NT2/D1 (cell line): ENCODE results near the gene PABPC3.

Source experiments
- SUZ12 ChIP-seq: IDR thresholded peaks from 2 replicates; pipeline ENCODE4 v1.6.1; 2011; ENCODE audit not compliant: insufficient read length, insufficient read depth; ENCODE audit errors: extremely low read depth
- YY1 ChIP-seq: IDR thresholded peaks from 2 replicates; pipeline ENCODE4 v1.6.1; 2011; ENCODE audit not compliant: insufficient read length, insufficient read depth
- ZNF274 ChIP-seq: IDR thresholded peaks from 2 replicates; pipeline ENCODE4 v1.6.1; 2011; ENCODE audit warnings: mild to moderate bottlenecking, low read depth, low read length

DNA sequence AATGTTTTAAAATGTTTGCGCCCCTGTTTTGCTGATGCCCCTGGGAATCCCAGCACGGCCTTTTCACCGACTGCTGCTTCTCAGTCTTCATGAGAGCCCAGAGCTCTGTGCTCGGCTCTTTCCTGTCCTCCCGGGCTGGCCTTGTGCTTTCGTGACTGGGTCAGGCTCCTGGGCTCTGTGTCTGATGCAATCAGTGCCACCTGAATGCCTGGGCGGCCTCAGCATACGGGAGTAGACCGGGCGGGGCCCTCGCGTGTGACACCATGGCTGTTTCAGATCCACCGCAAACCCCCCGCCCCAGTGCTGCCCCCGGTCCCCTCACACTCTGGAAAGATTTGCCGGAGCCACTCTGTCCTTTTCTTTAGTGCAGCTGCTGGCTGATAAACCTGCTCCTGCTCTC lies 21.4 kb downstream of the PABPC3 start:
- TF ChIP-seq SUZ12 (no peak), ZNF274 (no peak), YY1 (no peak)
